Fibroblast of skin of scalp (primary cell): ENCODE measurements around the gene TMEM63C.

Source experiments
- DNase-seq: peaks from one replicate; pipeline ENCODE4 v3.0.0-alpha.2; 2013

TMEM63C gene

DNA sequence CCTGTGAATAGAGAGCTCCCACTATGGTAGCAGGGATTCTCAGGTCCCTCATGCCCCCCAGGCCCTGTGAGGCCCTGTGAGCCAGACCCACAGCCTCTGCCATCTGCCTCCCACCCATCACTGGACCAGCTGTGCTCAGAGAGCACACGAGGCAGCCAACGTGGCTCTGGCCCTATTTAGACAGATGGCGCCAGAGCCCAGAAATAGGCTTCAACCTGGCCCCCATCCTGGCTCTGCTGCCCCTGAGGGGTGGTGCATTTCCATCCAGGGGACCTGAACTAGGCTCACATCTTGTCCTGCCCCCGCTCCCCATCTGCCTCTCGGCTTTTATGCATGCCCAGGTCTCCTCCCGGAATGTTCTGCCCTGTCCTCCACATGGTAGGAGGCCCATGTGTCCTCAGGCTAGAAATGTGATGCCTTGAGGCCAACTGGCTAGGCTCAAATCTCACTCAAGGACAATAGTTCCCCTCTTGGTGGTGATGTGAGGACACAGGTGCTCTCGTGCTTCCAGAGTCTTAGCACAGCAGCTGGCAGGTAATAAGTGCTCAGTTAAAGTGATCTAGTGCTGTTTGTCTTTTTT is 18.9 kb downstream of the TMEM63C start:
- no peak for DNase-seq

- no peak for DNase-seq
These were observed 20.1 kb downstream of the TMEM63C start for GRCh38 chr14:77201696-77202095.

- no peak for DNase-seq
These were observed 22.2 kb downstream of the TMEM63C start for GRCh38 chr14:77203611-77204458.

GRCh38 chr14:77204459-77204771 is 22.8 kb downstream of the TMEM63C start:
- no peak for DNase-seq

DNA sequence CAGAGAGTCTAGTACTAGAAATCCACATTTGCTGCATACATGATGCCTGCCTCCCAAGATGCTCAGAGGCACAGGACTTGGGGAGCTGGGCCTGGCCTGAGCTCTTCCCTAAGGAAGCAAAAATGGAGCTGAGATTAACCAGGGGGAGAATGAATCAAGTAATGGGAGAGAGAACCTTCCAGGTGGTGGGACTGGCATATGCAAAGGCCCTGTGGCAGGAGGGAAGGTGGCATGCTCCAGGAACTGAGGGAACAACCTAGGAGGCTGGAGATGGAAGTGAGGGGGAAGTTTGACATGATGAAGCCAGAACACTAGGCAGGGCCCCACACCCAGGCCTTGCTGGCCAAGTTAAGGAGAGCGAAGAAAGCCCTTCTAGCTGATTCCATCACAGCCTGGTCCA is 23.3 kb downstream of the TMEM63C start:
- DNase-seq = no peak

DNA sequence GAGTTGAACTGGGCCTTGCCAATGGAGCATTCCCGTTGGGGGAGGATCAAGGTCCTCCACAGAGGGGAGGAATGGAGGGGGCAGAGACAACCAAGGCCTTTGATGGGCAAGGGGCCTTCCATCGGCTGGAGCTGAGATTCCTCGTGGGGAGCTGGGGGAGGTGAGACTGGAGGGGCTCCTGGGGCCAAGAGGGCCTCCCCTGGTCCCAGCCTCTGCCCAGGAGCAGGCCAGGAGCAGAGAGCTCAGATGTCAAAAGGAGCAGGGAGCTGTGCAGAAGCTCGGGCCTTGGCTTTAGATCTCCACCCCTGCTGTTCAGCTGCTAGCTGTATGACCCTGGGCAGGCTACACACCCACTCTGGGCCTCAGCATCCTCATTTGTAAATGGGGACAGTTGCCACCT is 24.0 kb downstream of the TMEM63C start:
- DNase-seq = no peak

DNA sequence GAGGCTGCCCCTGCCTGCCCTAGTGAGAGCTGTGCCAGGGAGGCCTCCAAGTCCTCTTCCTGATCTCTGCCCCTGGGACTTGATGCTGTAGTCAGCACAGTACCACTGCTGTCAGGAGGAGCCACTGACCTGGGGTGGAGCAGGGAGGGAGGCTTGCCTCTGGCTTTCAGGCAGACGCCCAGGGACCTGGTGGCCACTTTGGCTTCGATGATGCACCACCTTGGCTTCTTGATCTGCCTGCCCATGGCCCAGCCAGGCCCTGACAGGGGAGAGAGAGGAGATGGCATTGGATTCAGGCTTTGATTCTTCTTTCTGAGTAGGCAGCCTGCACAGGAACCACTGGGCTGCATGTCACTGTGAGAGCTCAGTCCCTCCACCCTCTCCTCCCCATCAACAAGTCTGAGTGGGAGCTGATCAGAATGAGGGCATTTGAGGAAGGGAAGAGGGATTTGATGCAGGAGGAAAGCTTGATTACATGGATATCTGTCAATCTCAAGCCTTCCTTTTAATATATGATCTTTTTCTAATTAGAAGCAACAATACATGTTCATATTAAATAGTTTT is 24.7 kb downstream of the TMEM63C start:
- DNase-seq = no peak

DNA sequence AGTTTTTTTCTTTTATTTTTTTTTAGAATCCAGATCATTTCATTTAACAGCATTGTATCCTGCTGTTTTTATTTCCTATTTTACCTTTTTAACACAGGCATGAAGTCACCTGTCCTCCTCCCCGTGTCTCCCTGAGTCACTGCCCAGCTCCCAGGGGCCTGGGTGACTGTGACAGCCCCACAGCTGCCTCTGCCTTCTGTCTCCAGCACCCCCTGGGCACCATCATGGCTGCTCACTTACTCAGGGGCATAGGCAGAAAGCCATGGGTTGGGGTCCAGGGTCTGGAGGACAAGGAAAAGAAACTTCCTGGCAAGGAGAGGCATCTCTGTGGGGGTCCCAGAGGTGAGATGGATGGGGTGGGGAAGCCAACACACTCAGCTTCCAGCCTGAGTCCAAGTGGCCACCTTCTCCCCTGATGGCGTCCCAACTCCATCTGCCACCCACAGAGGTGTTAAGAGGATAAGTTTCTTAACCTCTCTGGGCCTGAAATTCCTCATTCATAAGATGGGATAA is 25.3 kb downstream of the TMEM63C start:
- DNase-seq = no peak

- DNase-seq = peak; percentile 70
These were observed 26.8 kb downstream of the TMEM63C start for GRCh38 chr14:77208291-77208978.

DNA sequence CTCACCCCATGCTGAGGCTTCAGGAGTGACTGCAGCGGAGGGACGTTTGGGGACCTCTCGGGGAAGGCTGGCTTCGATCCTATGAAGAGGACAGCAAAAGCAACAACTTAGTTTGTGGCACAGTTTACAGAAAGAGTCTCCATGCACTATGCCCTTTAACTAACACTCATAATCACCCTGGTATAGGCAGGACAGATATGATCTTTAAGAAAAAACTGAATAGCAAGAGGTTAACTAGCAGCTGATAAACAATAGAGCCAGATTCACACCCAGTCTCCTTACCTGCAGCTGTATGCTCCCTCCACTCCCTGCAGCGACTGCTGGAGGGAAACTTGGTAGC is 27.4 kb downstream of the TMEM63C start:
- DNase-seq = no peak

GRCh38 chr14:77212097-77212870 is 30.7 kb downstream of the TMEM63C start:
- DNase-seq = no peak

GRCh38 chr14:77212943-77213678 is 31.5 kb downstream of the TMEM63C start:
- DNase-seq = peak; percentile 3

- no peak for DNase-seq
These were observed 32.0 kb downstream of the TMEM63C start for GRCh38 chr14:77213679-77214016.

DNA sequence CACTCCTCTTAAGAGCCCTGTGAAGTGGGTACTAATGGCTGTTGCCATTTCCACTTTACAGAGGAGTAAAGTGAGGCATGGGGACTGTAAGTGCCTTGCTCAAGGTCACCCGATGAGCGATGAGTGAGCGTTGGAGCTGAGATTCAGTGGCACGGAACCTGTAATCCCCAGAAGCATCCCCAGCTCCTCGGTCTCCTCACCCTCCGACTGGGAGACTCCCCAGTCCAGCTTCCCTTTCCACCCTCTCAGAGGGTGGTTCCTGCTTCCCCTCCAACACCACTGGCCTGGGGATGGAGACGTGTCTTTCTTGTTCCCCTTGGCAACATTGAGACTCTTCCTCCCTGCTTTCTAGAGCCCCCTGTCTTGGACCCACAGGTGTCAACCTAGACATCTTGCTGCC is 32.6 kb downstream of the TMEM63C start:
- no peak for DNase-seq

GRCh38 chr14:77217551-77217950 is 36.0 kb downstream of the TMEM63C start:
- DNase-seq = no peak

DNA sequence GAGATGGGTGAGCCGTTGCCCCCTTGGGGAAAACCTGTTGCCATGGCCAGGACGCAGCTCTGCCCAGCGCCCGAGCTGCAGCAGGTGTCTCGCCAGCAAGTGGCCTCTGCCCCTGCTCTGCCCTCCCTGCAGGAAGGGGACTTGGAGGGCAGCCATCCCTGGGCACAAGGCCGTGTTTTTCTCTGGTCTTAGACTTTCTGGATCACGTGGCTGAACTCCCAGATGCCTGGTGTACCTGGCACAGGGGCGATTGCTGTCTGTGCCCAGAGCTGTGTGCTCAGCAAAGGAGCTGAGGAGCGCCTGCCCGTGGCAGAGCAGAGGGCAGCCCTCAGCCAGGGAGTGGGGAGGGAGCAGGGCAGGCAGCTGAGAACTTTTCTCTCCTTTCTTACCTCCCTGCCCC is 38.0 kb downstream of the TMEM63C start:
- DNase-seq = no peak

GRCh38 chr14:77220246-77221017 is 38.8 kb downstream of the TMEM63C start:
- DNase-seq = no peak

DNA sequence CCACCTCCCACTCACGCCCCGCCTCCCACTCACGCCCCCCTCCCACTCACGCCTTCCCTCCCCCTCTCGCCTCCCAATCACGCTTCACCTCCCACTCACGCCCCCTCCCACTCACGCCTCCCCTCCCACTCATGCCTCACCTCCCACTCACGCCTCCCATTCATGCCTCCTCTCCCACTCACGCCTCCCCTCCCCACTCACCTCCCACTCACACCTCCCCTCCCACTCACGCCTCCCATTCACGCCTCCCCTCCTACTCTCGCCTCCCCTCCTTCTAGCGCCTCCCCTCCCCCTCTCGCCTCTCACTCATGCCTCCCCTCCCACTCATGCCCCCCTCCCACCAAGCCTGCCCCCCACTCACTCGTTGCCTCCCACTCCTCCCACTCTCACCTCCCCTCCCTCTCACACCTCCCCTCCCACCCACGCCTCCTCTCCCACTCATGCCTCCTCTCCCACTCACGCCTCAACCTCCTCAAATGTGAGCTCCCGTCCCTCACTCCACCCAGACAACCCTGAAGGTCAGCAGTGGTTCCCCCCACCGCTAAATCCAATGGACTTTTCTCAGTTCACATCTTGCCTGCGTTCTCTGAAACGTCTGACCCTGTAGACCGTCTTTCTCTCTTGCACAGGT is 39.8 kb downstream of the TMEM63C start:
- no peak for DNase-seq

- no peak for DNase-seq
These were observed 41.1 kb downstream of the TMEM63C start for GRCh38 chr14:77222546-77223225.

GRCh38 chr14:77224212-77224611 is 42.6 kb downstream of the TMEM63C start:
- DNase-seq = no peak
